ENCODE data around the gene CEP164.

CEP164 gene

GRCh38 chr11:117284053-117284452 lies 43.6 kb upstream of the CEP164 start:
- Histone ChIP-seq H3K4me2 (ENCODE audit: low read length) (no peak overlapping the region), H3K36me3 (ENCODE audit: control insufficient read depth, low read length) (peaks cover 16% of the 10 kb centered on the region; the same call in 1 of the 2 replicates), H4K20me1 (ENCODE audit: control insufficient read depth, insufficient read depth, low read depth, low read length) (no peaks in the 10 kb centered on the region), H3K4me3 (ENCODE audit: low read length) (no peak overlapping the region), H3F3A (ENCODE audit: control insufficient read depth, insufficient read depth) (no peaks in the 10 kb centered on the region), H3K79me2 (ENCODE audit: control insufficient read depth, low read length) (no peaks in the 10 kb centered on the region), H3K4me1 (ENCODE audit: control insufficient read depth, low read length) (no peaks in the 10 kb centered on the region), H3K9me3 (ENCODE audit: control insufficient read depth, insufficient read depth, low read length) (no peaks in the 10 kb centered on the region), H3K9me2 (replicated peaks; ENCODE audit: control insufficient read depth, low read length) (no peaks in the 10 kb centered on the region), H3K27ac (ENCODE audit: low read depth, low read length) (no peak overlapping the region), H3K27me3 (ENCODE audit: control insufficient read depth, low read length) (no peaks in the 10 kb centered on the region)
- no peak for TF ChIP-seq CTCF (IDR thresholded peaks at IDR 0.05; ENCODE audit: low read depth, low read length, poor library complexity, severe bottlenecking)
- TF ChIP-seq EZH2phosphoT487 (IDR thresholded peaks at IDR 0.05; ENCODE audit: borderline replicate concordance, low read length): no peak

- H3K79me2 ChIP-seq (ENCODE audit: control insufficient read depth, low read length): no peaks in the 10 kb centered on the region
- H3K27me3 ChIP-seq (ENCODE audit: control insufficient read depth, low read length): no peaks in the 10 kb centered on the region
- peaks cover 16% of the 10 kb centered on the region; the same call in 1 of the 2 replicates for H3K36me3 ChIP-seq (ENCODE audit: control insufficient read depth, low read length)
- no peak overlapping the region for H3K4me2 ChIP-seq (ENCODE audit: low read length)
- H3K4me3 ChIP-seq (ENCODE audit: low read length): no peak overlapping the region
- H3K9me2 ChIP-seq (replicated peaks; ENCODE audit: control insufficient read depth, low read length): no peaks in the 10 kb centered on the region
- H3K27ac ChIP-seq (ENCODE audit: low read depth, low read length): no peak overlapping the region
- H3F3A ChIP-seq (ENCODE audit: control insufficient read depth, insufficient read depth): no peaks in the 10 kb centered on the region
- no peaks in the 10 kb centered on the region for H3K9me3 ChIP-seq (ENCODE audit: control insufficient read depth, insufficient read depth, low read length)
- TF ChIP-seq EZH2phosphoT487 (IDR thresholded peaks at IDR 0.05; ENCODE audit: borderline replicate concordance, low read length): no peak
- TF ChIP-seq CTCF (IDR thresholded peaks at IDR 0.05; ENCODE audit: low read depth, low read length, poor library complexity, severe bottlenecking): no peak
- H4K20me1 ChIP-seq (ENCODE audit: control insufficient read depth, insufficient read depth, low read depth, low read length): no peaks in the 10 kb centered on the region
- no peaks in the 10 kb centered on the region for H3K4me1 ChIP-seq (ENCODE audit: control insufficient read depth, low read length)
These were observed 41.1 kb upstream of the CEP164 start for GRCh38 chr11:117286588-117286987.

GRCh38 chr11:117287668-117288067 lies 40.0 kb upstream of the CEP164 start:
- H3K27me3 ChIP-seq (ENCODE audit: control insufficient read depth, low read length): no peaks in the 10 kb centered on the region
- H3K9me2 ChIP-seq (replicated peaks; ENCODE audit: control insufficient read depth, low read length): no peaks in the 10 kb centered on the region
- peaks cover 9% of the 10 kb centered on the region; the same call in 1 of the 2 replicates for H3K36me3 ChIP-seq (ENCODE audit: control insufficient read depth, low read length)
- H3K27ac ChIP-seq (ENCODE audit: low read depth, low read length): no peak overlapping the region
- H3K9me3 ChIP-seq (ENCODE audit: control insufficient read depth, insufficient read depth, low read length): no peaks in the 10 kb centered on the region
- H3F3A ChIP-seq (ENCODE audit: control insufficient read depth, insufficient read depth): no peaks in the 10 kb centered on the region
- H3K4me3 ChIP-seq (ENCODE audit: low read length): no peak overlapping the region
- no peaks in the 10 kb centered on the region for H3K79me2 ChIP-seq (ENCODE audit: control insufficient read depth, low read length)
- H4K20me1 ChIP-seq (ENCODE audit: control insufficient read depth, insufficient read depth, low read depth, low read length): no peaks in the 10 kb centered on the region
- no peak overlapping the region for H3K4me2 ChIP-seq (ENCODE audit: low read length)
- no peaks in the 10 kb centered on the region for H3K4me1 ChIP-seq (ENCODE audit: control insufficient read depth, low read length)
- TF ChIP-seq EZH2phosphoT487 (IDR thresholded peaks at IDR 0.05; ENCODE audit: borderline replicate concordance, low read length): no peak
- no peak for TF ChIP-seq CTCF (IDR thresholded peaks at IDR 0.05; ENCODE audit: low read depth, low read length, poor library complexity, severe bottlenecking)
